GM12892 (cell line): Measurements from ENCODE around the gene SLC18A2.

Experiments used
- POLR2A ChIP-seq: IDR thresholded peaks from 2 replicates; pipeline ENCODE4 v1.6.1; 2011; ENCODE audit warnings: low read depth, low read length, control low read depth
- POLR2AphosphoS5 ChIP-seq: IDR thresholded peaks from 2 replicates; pipeline ENCODE4 v1.6.1; 2011; ENCODE audit warnings: low read depth, low read length, control low read depth
- TAF1 ChIP-seq: IDR thresholded peaks from 2 replicates; pipeline ENCODE4 v1.6.1; 2011; ENCODE audit warnings: low read depth, mild to moderate bottlenecking, control low read depth, low read length, borderline replicate concordance

DNA sequence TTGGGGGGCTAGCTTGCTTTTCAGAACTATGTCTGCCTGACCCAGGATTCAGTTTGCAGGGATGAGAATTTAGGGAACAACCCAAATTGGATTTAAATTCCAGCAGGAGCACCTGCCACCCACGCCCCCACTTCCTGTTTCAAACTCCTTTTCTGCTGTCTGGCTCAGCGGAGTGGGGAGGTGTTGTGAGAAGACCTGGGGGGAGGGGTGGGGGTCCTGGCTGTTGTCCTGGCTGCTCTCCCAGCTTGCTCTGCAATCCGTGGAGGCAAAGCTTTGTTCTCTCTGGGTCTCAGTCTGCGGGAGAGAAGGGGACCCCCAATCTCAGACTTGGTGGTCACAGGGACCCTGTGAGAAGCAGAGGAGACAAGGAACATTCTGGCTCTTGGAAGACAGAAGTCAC lies 42.8 kb upstream of the SLC18A2 start:
- TF ChIP-seq TAF1 (no peak), POLR2A (no peak), POLR2AphosphoS5 (no peak)
